GM18909 (cell line): ENCODE data around the gene EME2.

Experiments used
- ATAC-seq: cut with Tn5 transposase; IDR thresholded peaks from one replicate; pipeline ENCODE4 v1.9.1; 2021; ENCODE audit warnings: mild to moderate bottlenecking; ENCODE audit not compliant: unreplicated experiment, poor library complexity

EME2 gene

GRCh38 chr16:1766231-1766630 is 6.4 kb upstream of the EME2 start:
- ATAC-seq, result no peak

GRCh38 chr16:1766701-1767100 is 5.9 kb upstream of the EME2 start:
- no peak for ATAC-seq

GRCh38 chr16:1767116-1767994 is 5.3 kb upstream of the EME2 start:
- no peak for ATAC-seq

- no peak for ATAC-seq
Observed at GRCh38 chr16:1768061-1768766, 4.4 kb upstream of the EME2 start.

GRCh38 chr16:1768767-1769401 is 3.7 kb upstream of the EME2 start:
- ATAC-seq, result no peak

GRCh38 chr16:1769402-1770300 is 3.0 kb upstream of the EME2 start:
- no peak for ATAC-seq

- no peak for ATAC-seq
Observed at GRCh38 chr16:1770328-1771187, 2.1 kb upstream of the EME2 start.

- no peak for ATAC-seq
Observed at GRCh38 chr16:1771188-1771863, 1.3 kb upstream of the EME2 start, which contains the start of gene NME3. Gene NME3 (minus strand): TSS chr16:1771543. CDS start chr16:1771534, 9 bp downstream.

GRCh38 chr16:1771864-1772361 is 697 bp upstream of the EME2 start:
- ATAC-seq, result no peak

- peak; percentile 53 for ATAC-seq
Observed at GRCh38 chr16:1772908-1773702, 495 bp downstream of the EME2 start, which contains the start of gene MRPS34. Gene MRPS34 (minus strand): TSS chr16:1773134. CDS start chr16:1773119, 15 bp downstream.

GRCh38 chr16:1773703-1774447 is 1.3 kb downstream of the EME2 start:
- no peak for ATAC-seq

- ATAC-seq, result no peak
Observed at GRCh38 chr16:1774448-1774780, 1.8 kb downstream of the EME2 start.

- no peak for ATAC-seq
Observed at GRCh38 chr16:1775006-1775845, 2.6 kb downstream of the EME2 start.

- no peak for ATAC-seq
Observed at GRCh38 chr16:1775846-1776671, 3.4 kb downstream of the EME2 start.

GRCh38 chr16:1776672-1776955 is 4.0 kb downstream of the EME2 start:
- no peak for ATAC-seq
